ENCODE data around the gene ZNF670.

Gene ZNF670

DNA sequence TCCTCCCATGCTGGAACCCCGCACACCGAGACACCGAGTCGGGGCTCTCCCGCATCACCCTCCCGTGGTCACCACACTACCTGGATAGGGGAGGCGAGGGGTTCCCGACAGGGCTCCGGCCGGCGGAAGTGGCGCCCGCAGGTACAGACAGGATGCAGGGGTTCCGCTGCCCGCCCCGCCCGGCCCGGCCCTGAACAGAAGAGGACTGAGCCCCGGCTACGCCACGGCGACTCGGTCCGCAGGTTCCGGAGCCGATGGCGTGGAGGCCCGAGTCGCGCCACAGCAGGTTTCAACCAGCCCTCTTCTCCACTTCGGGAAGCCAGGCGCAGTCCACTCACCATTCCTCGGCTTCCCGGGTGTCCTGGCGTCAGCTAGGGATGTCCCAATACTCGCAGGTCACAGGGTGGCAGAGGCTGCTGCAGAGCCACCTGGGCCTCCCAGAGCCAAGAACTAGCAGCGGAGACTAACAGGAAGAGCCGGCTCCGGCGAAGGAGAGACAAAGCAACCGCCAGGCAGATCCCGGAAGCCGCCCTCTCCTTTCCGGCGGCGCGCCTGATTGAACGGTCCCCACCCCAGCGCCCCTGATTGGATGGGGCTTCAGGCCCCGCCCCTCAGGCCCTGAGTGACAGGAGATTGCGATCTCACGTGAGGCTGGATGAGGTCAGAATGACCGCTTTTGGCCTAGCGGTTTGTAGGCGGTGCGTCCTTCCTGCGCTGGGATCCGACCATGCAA lies 25.4 kb upstream of the ZNF670 start, which contains the start of gene ZNF669:
TSS of gene ZNF669 (minus strand) at position 498 of the 733 bp plus-strand sequence. CDS start at position 341, 157 bp downstream.
- peak; percentile 98 for DNase-seq

- DNase-seq, result no peak
These were observed 23.8 kb upstream of the ZNF670 start for GRCh38 chr1:247102381-247102780.

GRCh38 chr1:247100676-247101279 lies 22.2 kb upstream of the ZNF670 start:
- no peak for DNase-seq

DNA sequence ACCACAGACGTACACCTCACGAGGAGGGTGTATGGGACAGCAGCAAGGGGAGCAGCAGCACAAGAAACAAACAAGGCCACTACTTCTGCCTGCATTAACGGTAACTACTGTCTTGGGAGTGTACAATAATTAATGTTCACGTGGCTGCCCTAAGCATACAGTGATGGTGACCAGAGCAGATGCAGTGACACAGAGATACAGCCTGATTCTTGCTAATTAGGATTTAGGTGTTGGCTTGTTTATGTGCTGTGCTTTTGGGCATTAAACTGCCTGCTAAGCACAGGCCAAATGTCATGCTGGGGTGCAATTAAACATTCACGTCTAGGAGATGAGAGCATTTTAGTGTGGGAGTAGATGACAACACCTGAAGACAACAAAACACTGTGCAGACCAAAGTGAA lies 18.3 kb upstream of the ZNF670 start:
- DNase-seq, result no peak

DNA sequence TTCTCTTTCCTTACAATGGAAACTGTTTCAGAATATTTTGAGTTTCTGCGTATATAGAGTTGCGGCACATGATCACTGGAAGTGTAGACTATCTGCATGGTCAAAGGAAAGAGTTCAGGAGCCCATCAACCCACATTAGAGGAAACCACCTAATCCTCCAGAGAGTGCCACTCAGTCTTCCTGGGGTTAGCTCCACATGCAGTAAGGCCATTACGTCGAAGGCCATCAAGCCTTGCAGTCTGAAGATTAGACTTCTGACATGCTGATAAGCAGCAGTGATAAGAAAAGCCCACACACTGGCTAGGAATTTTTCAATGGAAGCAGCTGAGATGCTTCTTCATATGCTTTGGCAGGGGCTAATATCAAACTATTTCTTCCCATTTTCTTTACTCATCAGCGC lies 17.9 kb upstream of the ZNF670 start:
- no peak for DNase-seq

DNA sequence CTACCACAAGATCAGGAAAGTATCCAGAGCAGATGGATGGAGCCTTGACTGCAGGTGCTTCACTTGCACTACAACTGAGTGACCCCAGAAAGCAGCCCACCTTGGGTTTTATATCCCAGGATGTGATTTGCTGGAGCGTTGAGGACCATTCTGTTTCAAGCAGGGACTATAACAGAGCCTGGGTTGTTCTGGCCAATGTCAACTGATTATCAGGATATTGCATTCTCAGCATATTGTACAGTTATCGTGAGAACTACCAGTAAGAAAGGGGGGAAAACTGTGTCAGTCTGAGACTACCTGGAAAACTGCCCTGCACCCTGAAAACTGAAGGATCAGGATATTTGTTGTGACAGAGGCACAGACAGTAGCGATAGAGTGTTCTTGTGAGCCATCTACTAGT lies 17.5 kb upstream of the ZNF670 start:
- DNase-seq, result no peak

GRCh38 chr1:247090455-247090854 lies 11.8 kb upstream of the ZNF670 start:
- no peak for DNase-seq

DNA sequence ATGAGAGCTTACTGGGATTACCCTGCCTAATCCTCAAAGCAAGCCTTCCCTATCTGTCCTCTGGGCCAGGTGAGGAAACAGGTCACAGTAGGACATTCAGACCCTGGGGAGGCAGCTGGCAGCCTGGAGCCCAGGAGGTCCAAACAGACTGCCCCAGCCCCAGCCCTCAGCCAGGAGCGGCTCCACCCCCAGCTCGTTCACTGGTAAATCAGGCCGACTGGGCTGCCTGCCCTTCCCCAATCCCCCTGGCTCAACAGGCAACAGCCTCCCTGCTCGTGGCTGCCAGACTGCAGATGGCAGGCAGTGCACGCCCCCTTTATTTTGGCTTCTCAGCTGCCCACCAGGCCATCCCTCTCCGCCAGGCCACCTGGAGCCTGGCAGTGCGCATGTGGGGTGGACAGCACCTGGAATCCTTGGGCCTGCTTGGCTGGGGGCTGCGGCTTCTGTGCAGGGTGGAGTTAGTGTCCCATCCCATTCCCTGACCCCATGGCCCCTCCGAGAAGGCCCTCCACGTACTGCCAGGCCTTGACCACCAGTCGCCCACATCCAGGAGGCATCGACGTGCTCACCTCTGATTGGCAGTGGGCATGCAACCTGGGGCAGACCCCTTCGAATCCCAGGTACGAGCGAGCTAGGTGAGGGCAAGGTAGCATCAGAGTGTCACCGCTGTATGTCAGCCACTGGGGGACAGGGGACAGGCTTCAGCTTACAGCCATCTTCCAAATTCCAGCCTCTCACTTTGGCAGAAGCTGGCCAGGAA lies 11.2 kb upstream of the ZNF670 start:
- no peak for DNase-seq

DNA sequence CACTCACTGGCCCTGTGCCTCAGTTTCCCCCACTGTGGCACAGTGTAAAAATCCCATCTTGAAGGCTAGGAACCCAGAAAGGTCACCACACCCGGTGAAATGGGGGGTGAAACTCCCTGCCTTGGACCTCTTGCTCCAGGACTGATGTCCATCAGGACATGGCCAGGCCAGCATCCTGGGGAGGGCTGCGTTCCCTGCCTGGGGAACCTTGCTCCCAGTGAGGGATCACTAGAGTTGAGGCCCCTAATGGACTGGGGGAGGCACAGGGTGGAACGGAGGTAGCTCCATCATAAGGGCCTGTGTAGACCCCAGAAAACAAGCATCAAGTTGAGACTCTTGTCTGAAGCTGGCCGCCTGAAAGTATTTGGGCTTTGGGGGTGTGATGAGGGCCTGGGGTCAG lies 10.4 kb upstream of the ZNF670 start:
- no peak for DNase-seq

DNA sequence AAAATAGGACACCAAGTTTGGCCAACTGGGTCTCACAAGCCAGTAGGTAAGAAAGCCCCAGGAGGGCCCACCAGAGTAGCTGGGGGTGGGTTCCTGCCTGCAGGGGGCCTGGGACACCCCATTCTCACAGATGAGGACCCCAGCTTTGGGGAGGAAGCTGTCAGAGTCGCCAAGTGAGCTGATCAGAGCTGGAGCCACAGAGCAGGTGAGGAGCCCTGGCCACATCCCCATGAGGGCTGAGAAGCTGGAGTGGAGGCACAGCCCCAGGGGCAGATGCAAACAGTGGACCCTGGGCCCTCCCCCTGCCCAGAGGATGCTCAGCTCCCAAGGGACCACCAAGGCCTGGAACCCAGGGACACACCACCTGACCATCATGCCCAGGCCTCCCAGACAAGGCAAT lies 8.6 kb upstream of the ZNF670 start:
- DNase-seq, result no peak

DNA sequence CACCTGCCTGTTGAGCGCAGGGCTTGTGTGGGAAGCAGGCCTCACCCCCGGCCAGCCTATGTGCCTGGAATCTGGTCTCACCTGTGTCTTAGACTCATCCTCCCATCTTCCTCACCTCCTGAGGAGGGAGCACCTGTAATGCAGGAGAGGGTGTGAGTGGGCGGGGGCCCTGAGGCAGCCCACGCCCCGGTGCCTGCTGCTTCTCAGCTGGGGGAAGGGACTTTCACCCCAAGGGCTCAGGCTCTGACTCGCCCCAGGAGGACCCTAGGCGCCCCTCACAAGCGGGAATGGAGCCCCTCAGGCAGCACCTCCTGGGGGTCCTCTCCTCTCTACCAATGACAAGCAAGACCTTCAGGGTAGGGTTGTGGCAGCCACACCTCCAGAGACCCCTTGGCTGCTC lies 6.7 kb upstream of the ZNF670 start:
- DNase-seq, result no peak

DNA sequence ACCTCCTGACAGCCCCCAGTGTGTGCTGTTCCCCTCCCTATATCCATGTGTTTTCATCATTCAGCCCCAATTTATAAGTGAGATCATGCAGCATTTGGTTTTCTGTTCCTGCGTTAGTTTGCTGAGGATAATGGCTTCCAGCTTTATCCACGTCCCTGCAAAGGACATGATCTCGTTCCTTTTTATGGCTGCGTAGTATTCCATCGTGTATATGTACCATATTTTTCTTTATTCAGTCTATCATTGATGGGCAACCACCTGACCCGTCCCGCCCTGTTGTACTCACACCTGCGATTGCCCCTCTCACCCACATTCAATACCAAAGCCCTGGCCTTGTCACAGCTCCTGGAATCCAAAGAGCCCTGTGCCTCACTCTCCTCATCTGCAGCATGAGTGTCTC lies 6.2 kb upstream of the ZNF670 start:
- no peak for DNase-seq

DNA sequence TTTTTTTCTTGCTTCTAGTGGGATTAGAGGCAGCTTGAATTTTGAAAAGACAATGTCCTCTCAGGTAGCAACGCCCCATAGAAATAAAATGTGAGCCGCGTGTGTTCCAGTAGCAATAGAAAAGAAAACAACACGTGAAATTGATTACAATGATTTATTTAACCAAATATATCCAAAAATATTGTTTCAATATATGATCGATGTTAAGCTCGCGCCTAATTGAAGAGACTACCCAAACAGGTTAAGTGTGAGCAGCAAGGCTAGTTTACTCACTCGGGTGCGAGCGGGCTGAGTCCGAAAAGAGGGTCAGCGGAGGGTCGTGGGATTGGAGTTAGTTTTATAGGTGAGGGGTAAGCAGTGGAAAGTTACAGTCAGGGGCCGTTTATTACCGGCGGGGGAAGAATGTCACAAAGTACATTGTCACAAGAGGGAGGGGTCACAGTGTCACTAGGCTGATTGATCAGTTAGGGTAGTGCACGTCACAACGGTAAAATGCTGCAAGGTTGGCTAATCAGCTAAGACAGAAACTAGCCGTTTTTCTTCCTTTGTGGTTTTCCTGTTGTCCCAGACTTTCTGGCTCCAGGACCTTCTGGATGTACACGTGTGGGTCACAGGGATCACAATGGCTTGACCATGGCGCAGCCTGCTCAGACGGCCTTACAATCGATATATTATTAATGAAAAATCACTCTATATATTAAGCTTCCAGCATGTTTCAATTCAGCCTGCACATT lies 697 bp upstream of the ZNF670 start:
- DNase-seq, result no peak

- DNase-seq, result peak; percentile 31
These were observed 744 bp downstream of the ZNF670 start for GRCh38 chr1:247077876-247078257.

DNA sequence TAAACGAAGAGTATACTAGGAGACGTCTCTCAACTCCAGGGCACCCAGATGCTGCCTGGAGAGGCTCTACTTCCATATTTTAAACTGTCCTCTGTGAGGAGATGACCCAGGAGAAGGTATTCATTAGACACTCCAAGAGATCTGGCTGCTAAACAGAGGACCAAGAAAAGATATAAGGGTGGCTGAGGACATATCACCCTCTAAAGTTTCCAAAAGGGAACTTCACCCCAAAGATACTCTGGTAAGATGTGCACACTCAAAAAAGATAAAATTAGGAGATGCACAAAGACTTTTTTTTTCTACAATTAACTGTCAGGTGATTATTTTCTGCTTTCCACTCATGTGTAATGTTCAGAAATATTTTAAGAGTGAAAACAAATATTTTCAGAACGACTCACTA lies 1.4 kb downstream of the ZNF670 start:
- no peak for DNase-seq

DNA sequence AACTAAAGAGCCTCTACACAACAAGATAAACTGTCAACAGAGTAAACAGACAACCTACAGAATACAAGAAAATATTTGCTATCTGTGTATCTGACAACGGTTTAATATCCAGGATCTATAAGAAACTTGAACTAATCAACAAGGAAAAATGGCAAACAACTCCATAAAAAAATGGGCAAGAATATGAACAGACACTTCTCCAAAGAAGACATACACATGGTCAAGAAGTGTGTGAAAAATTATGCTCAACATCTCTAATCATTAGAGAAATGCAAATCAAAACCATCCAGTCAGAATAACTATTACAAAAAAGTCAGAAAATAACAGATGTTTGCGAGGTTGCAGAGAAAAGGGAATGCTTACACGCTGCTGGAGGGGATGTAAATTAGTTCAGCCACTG lies 8.0 kb downstream of the ZNF670 start:
- DNase-seq, result no peak

- no peak for DNase-seq
These were observed 14.3 kb downstream of the ZNF670 start for GRCh38 chr1:247064304-247064703.

- no peak for DNase-seq
These were observed 17.8 kb downstream of the ZNF670 start for GRCh38 chr1:247060771-247061170.

DNA sequence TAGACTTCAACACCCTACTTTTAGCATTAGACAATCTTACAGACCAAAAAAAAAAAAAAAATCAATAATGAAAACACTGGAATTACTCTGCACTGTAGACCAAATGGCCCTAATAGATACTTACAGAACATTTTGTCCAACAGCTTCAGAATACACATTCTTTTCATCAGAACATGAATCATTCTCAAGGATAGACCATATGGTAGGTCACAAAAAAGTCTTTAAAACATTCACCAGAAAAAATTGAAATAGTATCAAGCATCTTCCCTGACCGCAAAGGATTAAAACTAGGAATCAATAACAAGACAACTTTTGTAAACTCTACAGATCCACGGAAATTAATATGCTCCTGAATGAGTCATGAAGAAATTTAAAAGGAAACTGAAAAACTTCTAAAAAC lies 22.5 kb downstream of the ZNF670 start:
- DNase-seq, result no peak

DNA sequence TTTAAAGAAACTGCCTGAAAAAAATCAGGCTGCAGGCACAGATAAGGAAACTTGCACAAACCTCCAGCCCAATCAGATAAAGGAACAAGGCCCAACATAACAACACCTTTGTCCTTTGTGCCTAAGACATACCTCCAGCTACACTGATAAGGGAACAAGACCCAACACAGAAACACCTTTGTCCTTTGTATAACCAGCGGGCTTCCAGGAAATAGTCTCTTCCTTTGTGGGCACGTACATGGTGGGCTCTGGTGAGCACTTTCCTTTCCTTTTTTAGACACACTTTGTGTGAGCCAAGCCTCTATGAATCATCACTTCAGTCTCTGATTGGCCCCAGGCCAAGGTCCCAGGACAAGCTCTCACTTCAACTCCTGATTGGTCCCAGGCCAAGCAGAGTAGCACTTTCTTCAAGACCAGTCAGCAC lies 23.6 kb downstream of the ZNF670 start:
- no peak for DNase-seq

- DNase-seq, result no peak
These were observed 30.9 kb downstream of the ZNF670 start for GRCh38 chr1:247047702-247048101.

DNA sequence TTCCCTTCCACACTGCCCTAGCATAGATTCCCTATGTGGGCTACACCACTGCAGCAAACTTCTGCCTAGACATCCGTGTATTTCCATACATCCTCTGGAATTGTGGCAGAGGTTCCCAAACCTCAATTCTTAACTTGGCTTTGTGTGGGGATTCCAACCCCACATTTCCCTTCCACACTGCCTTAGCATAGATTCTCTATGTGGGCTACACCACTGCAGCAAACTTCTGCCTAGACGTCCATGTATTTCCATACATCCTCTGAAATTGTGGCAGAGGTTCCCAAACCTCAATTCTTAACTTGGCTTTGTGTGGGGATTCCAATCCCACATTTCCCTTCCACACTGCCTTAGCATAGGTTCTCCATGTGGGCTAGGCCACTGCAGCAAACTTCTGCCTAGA lies 31.4 kb downstream of the ZNF670 start:
- no peak for DNase-seq

DNA sequence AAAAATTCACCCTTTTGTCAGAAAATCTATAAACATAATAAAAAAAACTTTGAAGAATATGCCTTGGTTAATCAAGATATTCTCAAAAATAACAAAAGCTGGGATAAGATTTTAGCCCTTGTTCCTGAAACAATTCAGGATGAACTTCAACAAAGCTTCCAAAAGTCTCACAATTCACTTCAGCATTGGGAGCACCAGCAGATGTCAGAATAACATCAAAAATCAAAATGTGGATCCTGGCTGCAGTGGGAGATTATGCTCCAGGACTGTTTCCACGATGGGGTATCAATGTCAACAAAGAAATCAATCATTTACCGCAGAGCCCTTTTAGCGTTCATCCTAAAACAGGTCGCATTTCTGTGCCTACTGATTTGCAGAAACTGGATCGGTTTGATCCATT lies 35.2 kb downstream of the ZNF670 start:
- no peak for DNase-seq

All from NCI-H1092 treated with DMSO at 0.1 percent for 48 hours (cell line).